Measurements from ENCODE around the gene CLTCL1.
"Not testable (repeated sequence)": the region's sequence is repeated elsewhere in the genome, so short reads cannot be mapped to it uniquely, and the experiment has no call there.

CLTCL1 gene

GRCh38 chr22:19164425-19164824 lies 127.1 kb downstream of the CLTCL1 start:
- H3K27ac ChIP-seq (replicated peaks) = no peak overlapping the region
- no peak overlapping the region for H3K4me3 ChIP-seq (replicated peaks; ENCODE audit: insufficient read depth, low read length)
- TF ChIP-seq CTCF (IDR thresholded peaks at IDR 0.05; ENCODE audit: insufficient read depth, low read length) (no peak), SPI1 (IDR thresholded peaks at IDR 0.05; ENCODE audit: borderline replicate concordance, low read depth) (no peak)
- no peak for DNase-seq (ENCODE audit: low read depth in 1 of 2, low spot score in 1 of 2)
- peaks cover 21% of the 10 kb centered on the region for H3K27me3 ChIP-seq (ENCODE audit: insufficient read depth, poor library complexity, severe bottlenecking)

GRCh38 chr22:19158649-19159048 lies 132.9 kb downstream of the CLTCL1 start:
- not testable (repeated sequence) for DNase-seq (ENCODE audit: low read depth in 1 of 2, low spot score in 1 of 2); H3K27me3 ChIP-seq (ENCODE audit: insufficient read depth, poor library complexity, severe bottlenecking); H3K4me3 ChIP-seq (replicated peaks; ENCODE audit: insufficient read depth, low read length); H3K27ac ChIP-seq (replicated peaks)

- not testable (repeated sequence) for H3K27ac ChIP-seq (replicated peaks); DNase-seq (ENCODE audit: low read depth in 1 of 2, low spot score in 1 of 2); H3K4me3 ChIP-seq (replicated peaks; ENCODE audit: insufficient read depth, low read length); H3K27me3 ChIP-seq (ENCODE audit: insufficient read depth, poor library complexity, severe bottlenecking)
Observed at GRCh38 chr22:19156109-19156508, 135.4 kb downstream of the CLTCL1 start.

- no peak overlapping the region for H3K27ac ChIP-seq (replicated peaks)
- TF ChIP-seq CTCF (IDR thresholded peaks at IDR 0.05; ENCODE audit: insufficient read depth, low read length) (no peak), REST (IDR thresholded peaks at IDR 0.05; ENCODE audit: insufficient replicate concordance, low read depth) (no peak), SPI1 (IDR thresholded peaks at IDR 0.05; ENCODE audit: borderline replicate concordance, low read depth) (no peak), GABPA (IDR thresholded peaks at IDR 0.05; ENCODE audit: low read depth) (no peak), POLR2AphosphoS5 (IDR thresholded peaks at IDR 0.05; ENCODE audit: low read depth) (no peak)
- H3K4me3 ChIP-seq (replicated peaks; ENCODE audit: insufficient read depth, low read length) = no peak overlapping the region
- peaks cover 30% of the 10 kb centered on the region for H3K27me3 ChIP-seq (ENCODE audit: insufficient read depth, poor library complexity, severe bottlenecking)
- DNase-seq (ENCODE audit: low read depth in 1 of 2, low spot score in 1 of 2) = no peak
Observed at GRCh38 chr22:19152942-19153883, 138.3 kb downstream of the CLTCL1 start.

- H3K4me3 ChIP-seq (replicated peaks; ENCODE audit: insufficient read depth, low read length) = no peak overlapping the region
- no peak for DNase-seq (ENCODE audit: low read depth in 1 of 2, low spot score in 1 of 2)
Observed at GRCh38 chr22:19151329-19152191, 140.0 kb downstream of the CLTCL1 start.

More at GRCh38 chr22:19151329-19152191, 140.0 kb downstream of the CLTCL1 start:
- TF ChIP-seq REST (IDR thresholded peaks at IDR 0.05; ENCODE audit: insufficient replicate concordance, low read depth) = no peak
- no peak for TF ChIP-seq GABPA (IDR thresholded peaks at IDR 0.05; ENCODE audit: low read depth)
- no peak for TF ChIP-seq SPI1 (IDR thresholded peaks at IDR 0.05; ENCODE audit: borderline replicate concordance, low read depth)
- TF ChIP-seq POLR2AphosphoS5 (IDR thresholded peaks at IDR 0.05; ENCODE audit: low read depth) = no peak
- TF ChIP-seq CTCF (IDR thresholded peaks at IDR 0.05; ENCODE audit: insufficient read depth, low read length) = no peak
- Histone ChIP-seq H3K27me3 (ENCODE audit: insufficient read depth, poor library complexity, severe bottlenecking) (peaks cover 34% of the 10 kb centered on the region), H3K27ac (replicated peaks) (no peak overlapping the region)
